H9 (cell line): ENCODE measurements around the gene UBE3C. TPM values are rescaled to one million over a fixed set of nuclear protein-coding genes. Genes with fewer than 3 reads are reported as not detected.

Source experiments
- DNase-seq: peaks from one replicate; pipeline ENCODE4 v3.0.0-alpha.2; 2017
- H2AFZ ChIP-seq: one replicate; pipeline ENCODE4 v1.6.1; 2013; ENCODE audit warnings: mild to moderate bottlenecking, low read length, control low read depth, moderate library complexity
- H2AK5ac ChIP-seq: 2 replicates; pipeline ENCODE4 v1.6.1; 2013; ENCODE audit warnings: low read length, control low read depth, mixed read lengths; ENCODE audit not compliant: insufficient read length
- H2BK120ac ChIP-seq: one replicate; pipeline ENCODE4 v1.6.1; 2013; ENCODE audit warnings: low read depth, mild to moderate bottlenecking, low read length, control low read depth, inconsistent platforms; ENCODE audit not compliant: poor library complexity, severe bottlenecking
- H2BK12ac ChIP-seq: 2 replicates; pipeline ENCODE4 v1.6.1; 2013; ENCODE audit warnings: low read length, control low read depth, mixed read lengths, low read depth; ENCODE audit not compliant: insufficient read length
- H2BK15ac ChIP-seq: 2 replicates; pipeline ENCODE4 v1.6.1; 2013; ENCODE audit warnings: low read depth, low read length, control low read depth
- H2BK20ac ChIP-seq: one replicate; pipeline ENCODE4 v1.6.1; 2013; ENCODE audit warnings: low read depth, mild to moderate bottlenecking, low read length, control low read depth, inconsistent platforms; ENCODE audit not compliant: poor library complexity, severe bottlenecking
- H2BK5ac ChIP-seq: 2 replicates; pipeline ENCODE4 v1.6.1; 2013; ENCODE audit warnings: low read length, control low read depth, mixed read lengths; ENCODE audit not compliant: insufficient read length
- H3K14ac ChIP-seq: 2 replicates; pipeline ENCODE4 v1.6.1; 2013; ENCODE audit warnings: low read length, control low read depth; ENCODE audit not compliant: insufficient read depth
- H3K18ac ChIP-seq: 2 replicates; pipeline ENCODE4 v1.6.1; 2013; ENCODE audit warnings: low read depth, mild to moderate bottlenecking, mixed read lengths, low read length, control low read depth; ENCODE audit not compliant: insufficient read length
- H3K23ac ChIP-seq: 2 replicates; pipeline ENCODE4 v1.6.1; 2013; ENCODE audit warnings: low read length, control low read depth, mixed read lengths, low read depth; ENCODE audit not compliant: insufficient read length
- H3K23me2 ChIP-seq: 2 replicates; pipeline ENCODE4 v1.6.1; 2013; ENCODE audit warnings: low read depth, mild to moderate bottlenecking, mixed read lengths, low read length, control low read depth; ENCODE audit not compliant: insufficient read length, poor library complexity, severe bottlenecking
- H3K27ac ChIP-seq: 2 replicates; pipeline ENCODE4 v1.5.1; 2013; ENCODE audit warnings: low read length, control low read depth, mixed read lengths, low read depth; ENCODE audit not compliant: insufficient read length
- H3K27me3 ChIP-seq: 2 replicates; pipeline ENCODE4 v1.6.1; 2013; ENCODE audit warnings: low read length, control low read depth, inconsistent platforms; ENCODE audit not compliant: insufficient read depth
- H3K4ac ChIP-seq: 2 replicates; pipeline ENCODE4 v1.6.1; 2013; ENCODE audit warnings: low read depth, mild to moderate bottlenecking, control low read depth, inconsistent platforms, low read length, moderate library complexity
- H3K4me1 ChIP-seq: 2 replicates; pipeline ENCODE4 v1.6.1; 2013; ENCODE audit warnings: low read length, control low read depth, inconsistent platforms; ENCODE audit not compliant: insufficient read depth
- H3K4me2 ChIP-seq: 2 replicates; pipeline ENCODE4 v1.6.1; 2013; ENCODE audit warnings: low read length, control low read depth, mixed read lengths; ENCODE audit not compliant: insufficient read length, insufficient read depth
- H3K56ac ChIP-seq: 2 replicates; pipeline ENCODE4 v1.6.1; 2013; ENCODE audit warnings: low read depth, mild to moderate bottlenecking, mixed read lengths, low read length, control low read depth; ENCODE audit not compliant: insufficient read length
- H3K79me1 ChIP-seq: 2 replicates; pipeline ENCODE4 v1.6.1; 2013; ENCODE audit warnings: low read depth, mild to moderate bottlenecking, moderate library complexity, low read length, control low read depth, inconsistent platforms; ENCODE audit not compliant: insufficient read depth, poor library complexity, severe bottlenecking
- H3K79me2 ChIP-seq: 2 replicates; pipeline ENCODE4 v1.6.1; 2013; ENCODE audit warnings: low read length, control low read depth, inconsistent platforms; ENCODE audit not compliant: insufficient read depth
- H3K9ac ChIP-seq: 2 replicates; pipeline ENCODE4 v1.6.1; 2013; ENCODE audit warnings: low read length, control low read depth, mixed read lengths; ENCODE audit not compliant: insufficient read length; ENCODE audit errors: extremely low read depth
- H3K9me3 ChIP-seq: one replicate; pipeline ENCODE4 v1.6.1; 2013; ENCODE audit warnings: low read depth, low read length, inconsistent platforms; ENCODE audit not compliant: control insufficient read depth
- H3T11ph ChIP-seq: one replicate; pipeline ENCODE4 v1.6.1; 2013; ENCODE audit warnings: mild to moderate bottlenecking, low read length, control low read depth, inconsistent platforms
- H4K20me1 ChIP-seq: one replicate; pipeline ENCODE4 v1.6.1; 2013; ENCODE audit not compliant: control insufficient read depth, insufficient read length, insufficient read depth
- H4K5ac ChIP-seq: 2 replicates; pipeline ENCODE4 v1.6.1; 2013; ENCODE audit warnings: low read depth, mild to moderate bottlenecking, mixed read lengths, low read length, control low read depth; ENCODE audit not compliant: insufficient read length
- H4K8ac ChIP-seq: replicated peaks from 2 replicates; pipeline ENCODE4 v1.6.1; 2013; ENCODE audit warnings: low read length, control low read depth, mixed read lengths, low read depth; ENCODE audit not compliant: insufficient read length
- H4K91ac ChIP-seq: 2 replicates; pipeline ENCODE4 v1.6.1; 2013; ENCODE audit warnings: low read depth, mild to moderate bottlenecking, moderate library complexity, mixed read lengths, low read length, control low read depth; ENCODE audit not compliant: insufficient read length
- H3K27ac Mint-ChIP-seq, 3 experiments: 2 replicates in 2 of 3; 3 replicates in 1 of 3; pipeline ENCODE4 v1.8.0; 2020 to 2021; ENCODE audit warnings: mixed read lengths in 3 of 3, mild to moderate bottlenecking in 1 of 3, moderate library complexity in 1 of 3
- H3K27me3 Mint-ChIP-seq: 2 replicates; pipeline ENCODE4 v1.8.0; 2021; ENCODE audit warnings: low read depth, mild to moderate bottlenecking, moderate library complexity, mixed read lengths
- H3K36me3 Mint-ChIP-seq, 3 experiments: 2 replicates in 2 of 3; 3 replicates in 1 of 3; pipeline ENCODE4 v1.8.0; 2020 to 2021; ENCODE audit warnings: low read depth in 3 of 3, mixed read lengths in 3 of 3; ENCODE audit not compliant: insufficient read depth in 1 of 3
- H3K4me1 Mint-ChIP-seq, 2 experiments: 2 replicates each; pipeline ENCODE4 v1.8.0; 2020; ENCODE audit warnings: mixed read lengths in 2 of 2
- H3K4me3 Mint-ChIP-seq, 2 experiments: 2 replicates in 1 of 2; 3 replicates in 1 of 2; pipeline ENCODE4 v1.8.0; 2020 to 2021; ENCODE audit warnings: mild to moderate bottlenecking in 2 of 2, mixed read lengths in 2 of 2, moderate library complexity in 1 of 2
- H3K9me3 Mint-ChIP-seq, 2 experiments: 2 replicates in 1 of 2; 3 replicates in 1 of 2; pipeline ENCODE4 v1.8.0; 2020; ENCODE audit warnings: mild to moderate bottlenecking in 2 of 2, mixed read lengths in 2 of 2, moderate library complexity in 1 of 2
- WGBS: extraction: QIAGEN DNeasy Blood & Tissue Kit; methylation state at CpG from one replicate; pipeline ENCODE4 v1.1.7; 2013; ENCODE audit warnings: missing lambda C conversion rate, low lambda C conversion rate, mixed read lengths; ENCODE audit not compliant: insufficient read length; ENCODE audit errors: extremely low coverage; 5-methylcytosine and 5-hydroxymethylcytosine counted together
- total RNA-seq: library from RNA; stranded (reverse); gene quantifications from 2 replicates; pipeline ENCODE4 v1.2.1, GENCODE V29; 2021
- TF ChIP-seq, protein P1 (sequence below): fragments of 200-600 bp; sonication (generic); conservative IDR thresholded peaks from 3 replicates; pipeline ENCODE4 v1.8.0; 2021; ENCODE audit warnings: antibody characterized with exemption, mild to moderate bottlenecking

Gene UBE3C
- total RNA-seq, 1 experiment from 2014 or later, result 63.3 TPM

DNA sequence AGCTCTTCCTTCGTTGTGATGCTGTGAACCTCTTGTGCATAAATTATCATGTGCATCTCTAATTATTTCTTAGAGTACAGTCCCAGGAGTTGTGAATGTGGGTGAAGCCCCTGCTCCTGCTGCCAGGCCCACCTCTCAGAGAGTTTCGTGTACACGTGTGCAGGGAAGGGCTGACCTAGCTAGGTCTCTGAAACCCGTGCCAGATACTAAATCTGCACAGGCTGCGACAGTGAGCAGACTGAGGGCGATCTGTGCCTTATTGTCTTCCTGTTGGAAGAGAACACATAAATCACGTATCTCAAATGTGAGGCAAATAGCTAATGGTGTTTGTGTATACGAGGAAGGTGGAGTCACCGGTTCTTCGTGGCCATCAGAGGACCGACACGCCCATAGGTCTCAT is 126.3 kb downstream of the UBE3C start:
- no peak overlapping the region for H2BK20ac ChIP-seq
- H3K23ac ChIP-seq, result no peak overlapping the region
- Mint-ChIP-seq H3K36me3 (peaks cover 33 to 71% (median 59%) of the 10 kb centered on the region in 3 experiments; a peak in 6 of 7 replicates), H3K4me3 (no peak overlapping the region), H3K27ac (peak overlapping the region in 2 of 3 experiments; percentile 79 to 81; a peak in 4 of 7 replicates), H3K4me1 (no peaks in the 10 kb centered on the region), H3K27me3 (no peaks in the 10 kb centered on the region), H3K9me3 (no peaks in the 10 kb centered on the region)
- H2AK5ac ChIP-seq, result no peak overlapping the region
- no peak overlapping the region for H2BK120ac ChIP-seq
- no peak overlapping the region for H4K5ac ChIP-seq
- H4K91ac ChIP-seq, result no peak overlapping the region
- no CpG with 5 or more reads among the region's 12 CpGs for WGBS
- H3K56ac ChIP-seq, result no peak overlapping the region
- TF ChIP-seq, protein P1, sequence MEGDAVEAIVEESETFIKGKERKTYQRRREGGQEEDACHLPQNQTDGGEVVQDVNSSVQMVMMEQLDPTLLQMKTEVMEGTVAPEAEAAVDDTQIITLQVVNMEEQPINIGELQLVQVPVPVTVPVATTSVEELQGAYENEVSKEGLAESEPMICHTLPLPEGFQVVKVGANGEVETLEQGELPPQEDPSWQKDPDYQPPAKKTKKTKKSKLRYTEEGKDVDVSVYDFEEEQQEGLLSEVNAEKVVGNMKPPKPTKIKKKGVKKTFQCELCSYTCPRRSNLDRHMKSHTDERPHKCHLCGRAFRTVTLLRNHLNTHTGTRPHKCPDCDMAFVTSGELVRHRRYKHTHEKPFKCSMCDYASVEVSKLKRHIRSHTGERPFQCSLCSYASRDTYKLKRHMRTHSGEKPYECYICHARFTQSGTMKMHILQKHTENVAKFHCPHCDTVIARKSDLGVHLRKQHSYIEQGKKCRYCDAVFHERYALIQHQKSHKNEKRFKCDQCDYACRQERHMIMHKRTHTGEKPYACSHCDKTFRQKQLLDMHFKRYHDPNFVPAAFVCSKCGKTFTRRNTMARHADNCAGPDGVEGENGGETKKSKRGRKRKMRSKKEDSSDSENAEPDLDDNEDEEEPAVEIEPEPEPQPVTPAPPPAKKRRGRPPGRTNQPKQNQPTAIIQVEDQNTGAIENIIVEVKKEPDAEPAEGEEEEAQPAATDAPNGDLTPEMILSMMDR, result no peak
- H3K27ac ChIP-seq, result no peak overlapping the region
- H2AFZ ChIP-seq, result no peak overlapping the region
- H2BK15ac ChIP-seq, result no peak overlapping the region
- no peak overlapping the region for H3K4ac ChIP-seq
- no peaks in the 10 kb centered on the region for H3K4me1 ChIP-seq
- no peaks in the 10 kb centered on the region for H3K27me3 ChIP-seq
- no peaks in the 10 kb centered on the region for H3K79me2 ChIP-seq
- no peak overlapping the region for H2BK5ac ChIP-seq
- H3K79me1 ChIP-seq, result no peaks in the 10 kb centered on the region
- H3K9ac ChIP-seq, result no peak overlapping the region
- H3T11ph ChIP-seq, result no peak overlapping the region
- no peak overlapping the region for H2BK12ac ChIP-seq
- no peak overlapping the region for H3K4me2 ChIP-seq
- H4K8ac ChIP-seq, result no peak overlapping the region
- H3K14ac ChIP-seq, result no peak overlapping the region
- H3K23me2 ChIP-seq, result no peaks in the 10 kb centered on the region
- DNase-seq, result no peak
- H4K20me1 ChIP-seq, result no peaks in the 10 kb centered on the region
- H3K9me3 ChIP-seq, result no peaks in the 10 kb centered on the region
- no peak overlapping the region for H3K18ac ChIP-seq
